GM21447 (cell line): Measurements from ENCODE around the gene KXD1.
"Not testable (repeated sequence)": the region's sequence is repeated elsewhere in the genome, so short reads cannot be mapped to it uniquely, and the experiment has no call there.

Experiments used
- ATAC-seq: cut with Tn5 transposase; IDR thresholded peaks from one replicate; pipeline ENCODE4 v1.9.1; 2021; ENCODE audit not compliant: unreplicated experiment

Gene KXD1

GRCh38 chr19:18576383-18576782 is 18.7 kb downstream of the KXD1 start:
- ATAC-seq = no peak

GRCh38 chr19:18577365-18577914 is 19.8 kb downstream of the KXD1 start:
- no peak for ATAC-seq

- no peak for ATAC-seq
Observed at GRCh38 chr19:18580311-18580710, 22.6 kb downstream of the KXD1 start.

- ATAC-seq = no peak
Observed at GRCh38 chr19:18586306-18586705, 28.6 kb downstream of the KXD1 start.

- ATAC-seq = no peak
Observed at GRCh38 chr19:18587561-18587960, 29.9 kb downstream of the KXD1 start.

- peak; percentile 5 for ATAC-seq
Observed at GRCh38 chr19:18587962-18588610, 30.4 kb downstream of the KXD1 start.

GRCh38 chr19:18588611-18589379 is 31.1 kb downstream of the KXD1 start, which contains the start of gene REX1BD:
Gene REX1BD, plus strand, starts transcription at chr19:18588798. Its CDS starts 4 bp downstream, at chr19:18588802.
- ATAC-seq = peak; percentile 73

GRCh38 chr19:18589380-18590272 is 32.0 kb downstream of the KXD1 start:
- peak; percentile 31 for ATAC-seq

- ATAC-seq = no peak
Observed at GRCh38 chr19:18590273-18591272, 32.9 kb downstream of the KXD1 start.

GRCh38 chr19:18591735-18592385 is 34.2 kb downstream of the KXD1 start:
- no peak for ATAC-seq

GRCh38 chr19:18592732-18593131 is 35.1 kb downstream of the KXD1 start:
- ATAC-seq = not testable (repeated sequence)

- ATAC-seq = no peak
Observed at GRCh38 chr19:18593367-18594095, 35.9 kb downstream of the KXD1 start.

GRCh38 chr19:18594096-18594823 is 36.6 kb downstream of the KXD1 start:
- no peak for ATAC-seq

- no peak for ATAC-seq
Observed at GRCh38 chr19:18594824-18595373, 37.2 kb downstream of the KXD1 start.

- no peak for ATAC-seq
Observed at GRCh38 chr19:18595475-18595874, 37.8 kb downstream of the KXD1 start.

- no peak for ATAC-seq
Observed at GRCh38 chr19:18596752-18597157, 39.1 kb downstream of the KXD1 start.

- ATAC-seq = no peak
Observed at GRCh38 chr19:18597809-18598660, 40.4 kb downstream of the KXD1 start.
